PC-3 (cell line): ENCODE measurements around the gene NUDT1. TPM values are rescaled to one million over a fixed set of nuclear protein-coding genes. Genes with fewer than 3 reads are reported as not detected.

ENCODE experiments used
- ATAC-seq: fragments of 200-7000 bp; cut with Tn5 transposase; 2 replicates; pipeline ENCODE4 v1.9.1; 2020; ENCODE audit warnings: mild to moderate bottlenecking, moderate library complexity
- BruUV-seq: library from RNA; stranded (reverse); fragments of 400-500 nt; replicated peaks from 2 replicates; lab custom pipeline; 2021; lab: Mats Ljungman, UMichigan
- CTCF ChIA-PET: fragments of 300-600 bp; sonication (Branson Sonifier 250); formaldehyde crosslinking; loops from one replicate; lab custom pipeline; 2022; ENCODE audit warnings: antibody characterized with exemption; lab: Charles Lee
- POLR2A ChIA-PET: fragments of 300-600 bp; sonication (Branson Sonifier 250); formaldehyde crosslinking; loops from one replicate; lab custom pipeline; 2022; ENCODE audit warnings: antibody characterized with exemption; ENCODE audit not compliant: unreplicated experiment; lab: Charles Lee
- DNase-seq: peaks from one replicate; pipeline ENCODE4 v3.0.0-alpha.2; 2015
- H2AFZ ChIP-seq: fragments of 300-600 bp; sonication (generic); 2 replicates; pipeline ENCODE4 v1.6.0; 2016; ENCODE audit warnings: antibody characterized with exemption, low read length
- H3F3A ChIP-seq: fragments of 300-600 bp; sonication (generic); one replicate; pipeline ENCODE4 v1.6.0; 2017; ENCODE audit warnings: antibody characterized with exemption, low read length, control low read depth, mild to moderate bottlenecking; ENCODE audit not compliant: unreplicated experiment
- H3K27ac ChIP-seq: fragments of 300-600 bp; sonication (generic); 2 replicates; pipeline ENCODE4 v1.5.1; 2016; ENCODE audit warnings: mild to moderate bottlenecking, low read length
- H3K27me3 ChIP-seq: fragments of 300-600 bp; sonication (generic); 2 replicates; pipeline ENCODE4 v1.6.1; 2016; ENCODE audit warnings: low read length, mixed read lengths
- H3K36me3 ChIP-seq: fragments of 300-600 bp; sonication (generic); 2 replicates; pipeline ENCODE4 v1.6.1; 2016; ENCODE audit warnings: low read depth, mixed run types, low read length, mixed read lengths
- H3K4me1 ChIP-seq: fragments of 300-600 bp; sonication (generic); 2 replicates; pipeline ENCODE4 v1.5.1; 2016; ENCODE audit warnings: low read length; ENCODE audit not compliant: insufficient read depth
- H3K4me2 ChIP-seq: fragments of 300-600 bp; sonication (generic); 2 replicates; pipeline ENCODE4 v1.6.0; 2016; ENCODE audit warnings: low read length
- H3K4me3 ChIP-seq: fragments of 300-600 bp; sonication (generic); 2 replicates; pipeline ENCODE4 v1.5.1; 2016; ENCODE audit warnings: mild to moderate bottlenecking, low read length, mixed read lengths
- H3K79me2 ChIP-seq: fragments of 300-600 bp; sonication (generic); 2 replicates; pipeline ENCODE4 v1.6.1; 2017; ENCODE audit warnings: low read length, mixed read lengths
- H3K9ac ChIP-seq: fragments of 300-600 bp; sonication (generic); 2 replicates; pipeline ENCODE4 v1.6.0; 2016; ENCODE audit warnings: mild to moderate bottlenecking, low read length
- H3K9me2 ChIP-seq: fragments of 300-600 bp; sonication (generic); replicated peaks from 2 replicates; pipeline ENCODE4 v1.6.1; 2016; ENCODE audit warnings: mixed run types, low read length, mixed read lengths
- H3K9me3 ChIP-seq: fragments of 300-600 bp; sonication (generic); 2 replicates; pipeline ENCODE4 v1.6.1; 2016; ENCODE audit warnings: low read length, mixed read lengths
- H4K20me1 ChIP-seq: fragments of 300-600 bp; sonication (generic); 2 replicates; pipeline ENCODE4 v1.6.1; 2016; ENCODE audit warnings: low read length, mixed read lengths
- CTCF ChIP-seq: fragments of 300-600 bp; sonication (generic); conservative IDR thresholded peaks from 2 replicates; pipeline ENCODE4 v1.5.1; 2017; ENCODE audit warnings: antibody characterized with exemption, low read depth, mild to moderate bottlenecking, low read length
- EZH2 ChIP-seq: fragments of 300-600 bp; sonication (generic); IDR thresholded peaks from one replicate; pipeline ENCODE4 v1.6.1; 2017; ENCODE audit warnings: antibody characterized with exemption, mild to moderate bottlenecking, low read length; ENCODE audit not compliant: unreplicated experiment
- EZH2phosphoT487 ChIP-seq: fragments of 300-600 bp; sonication (generic); IDR thresholded peaks from 2 replicates; pipeline ENCODE4 v1.6.1; 2018; ENCODE audit warnings: mild to moderate bottlenecking, antibody characterized with exemption, low read length, borderline replicate concordance
- intact Hi-C: fragments of 100-400 bp; cut with micrococcal nuclease; formaldehyde crosslinking; loops from 2 replicates; pipeline ENCODE4 v1.9.0; 2023
- total RNA-seq: library from RNA; depleted of rRNA; stranded (reverse); fragments of >200 nt; gene quantifications from 2 replicates; pipeline ENCODE4 v1.2.3, GENCODE V29; 2014

Gene NUDT1
- total RNA-seq, 1 experiment from 2014 or later: 59.3 TPM

GRCh38 chr7:2199956-2200583 is 42.0 kb upstream of the NUDT1 start:
- no peak overlapping the region for H2AFZ ChIP-seq

GRCh38 chr7:2200584-2200980 is 41.4 kb upstream of the NUDT1 start:
- CTCF ChIA-PET: no interaction called here
- Histone ChIP-seq H3K9me2 (no peaks in the 10 kb centered on the region), H3K4me2 (no peak overlapping the region), H3K27ac (no peak overlapping the region), H3F3A (no peaks in the 10 kb centered on the region), H3K4me3 (no peak overlapping the region), H4K20me1 (no peaks in the 10 kb centered on the region), H3K4me1 (no peaks in the 10 kb centered on the region), H3K79me2 (no peaks in the 10 kb centered on the region), H3K27me3 (no peaks in the 10 kb centered on the region), H2AFZ (no peak overlapping the region), H3K36me3 (peaks cover 9% of the 10 kb centered on the region), H3K9me3 (no peaks in the 10 kb centered on the region), H3K9ac (no peak overlapping the region)
- ATAC-seq (no peak), DNase-seq (no peak)
- TF ChIP-seq CTCF: no peak
- POLR2A ChIA-PET: no interaction called here
- intact Hi-C loops: no loop called here
- BruUV-seq: no TSS peak

More at GRCh38 chr7:2199956-2200583, 42.0 kb upstream of the NUDT1 start:
- Histone ChIP-seq H4K20me1 (no peaks in the 10 kb centered on the region), H3K27ac (no peak overlapping the region), H3K4me3 (no peak overlapping the region), H3F3A (no peaks in the 10 kb centered on the region), H3K4me1 (no peaks in the 10 kb centered on the region), H3K9me2 (no peaks in the 10 kb centered on the region), H3K9me3 (no peaks in the 10 kb centered on the region), H3K36me3 (peaks cover 14% of the 10 kb centered on the region), H3K9ac (no peak overlapping the region), H3K27me3 (no peaks in the 10 kb centered on the region), H3K4me2 (no peak overlapping the region), H3K79me2 (no peaks in the 10 kb centered on the region)
- ChIA-PET POLR2A (no interaction called here), CTCF (no interaction called here)
- TF ChIP-seq EZH2: no peak
- TF ChIP-seq CTCF: no peak
- no peak for TF ChIP-seq EZH2phosphoT487
- DNase-seq: no peak
- no peak for ATAC-seq
- BruUV-seq: no TSS peak
- intact Hi-C loops: no loop called here

- no TSS peak for BruUV-seq
- Histone ChIP-seq H3K4me2 (no peak overlapping the region), H3K79me2 (no peaks in the 10 kb centered on the region), H3K4me3 (no peak overlapping the region), H3K27ac (no peak overlapping the region), H3K9me3 (no peaks in the 10 kb centered on the region), H3K27me3 (no peaks in the 10 kb centered on the region), H4K20me1 (no peaks in the 10 kb centered on the region), H3K4me1 (no peaks in the 10 kb centered on the region), H2AFZ (no peak overlapping the region), H3K9me2 (no peaks in the 10 kb centered on the region), H3K36me3 (peaks cover 4% of the 10 kb centered on the region), H3K9ac (no peak overlapping the region), H3F3A (no peaks in the 10 kb centered on the region)
- no peak for DNase-seq
- intact Hi-C loops: no loop called here
- TF ChIP-seq EZH2 (no peak), EZH2phosphoT487 (no peak), CTCF (no peak)
- ATAC-seq: no peak
- ChIA-PET CTCF (no interaction called here), POLR2A (no interaction called here)
Measured at GRCh38 chr7:2201128-2201527, 40.9 kb upstream of the NUDT1 start.
